SK-N-SH (cell line): ENCODE data around the gene SQOR.
A peak's percentile ranks its signal among the peaks of the same experiment; 100 is the strongest.

Experiments used
- CTCF ChIP-seq: fragments of 200-600 bp; sonication (generic); IDR thresholded peaks from 2 replicates; pipeline ENCODE4 v1.6.1; 2017; ENCODE audit warnings: antibody characterized with exemption, mild to moderate bottlenecking, moderate library complexity
- EP300 ChIP-seq, 2 experiments: IDR thresholded peaks; 2 replicates each; pipeline versions ENCODE4 v1.4.0 to v1.6.1; 2012; ENCODE audit warnings: borderline replicate concordance in 1 of 2, low read depth in 1 of 2, low read length in 1 of 2
- FOXM1 ChIP-seq: IDR thresholded peaks from 2 replicates; pipeline ENCODE4 v1.4.0; 2012; ENCODE audit warnings: low read depth, mild to moderate bottlenecking
- MAX ChIP-seq: IDR thresholded peaks from 2 replicates; pipeline ENCODE4 v1.4.0; 2012; ENCODE audit warnings: low read depth
- MEF2A ChIP-seq: IDR thresholded peaks from 2 replicates; pipeline ENCODE4 v1.4.0; 2012; ENCODE audit warnings: low read depth, borderline replicate concordance
- MXI1 ChIP-seq: IDR thresholded peaks from 2 replicates; pipeline ENCODE4 v1.6.1; 2012; ENCODE audit warnings: mild to moderate bottlenecking, low read depth, low read length, improper control_type of control experiment
- NRF1 ChIP-seq: IDR thresholded peaks from 2 replicates; pipeline ENCODE4 v1.6.1; 2012; ENCODE audit warnings: low read depth, mild to moderate bottlenecking, low read length
- POLR2AphosphoS5 ChIP-seq: IDR thresholded peaks from 2 replicates; pipeline ENCODE4 v1.6.1; 2012; ENCODE audit warnings: low read depth, low read length
- RAD21 ChIP-seq: IDR thresholded peaks from 2 replicates; pipeline ENCODE4 v1.6.1; 2012; ENCODE audit warnings: mild to moderate bottlenecking, low read length
- RCOR1 ChIP-seq: fragments of 150-350 bp; IDR thresholded peaks from 2 replicates; pipeline ENCODE4 v1.6.1; 2017; ENCODE audit warnings: antibody characterized with exemption, low read length
- USF1 ChIP-seq: IDR thresholded peaks from 2 replicates; pipeline ENCODE4 v1.4.0; 2012; ENCODE audit warnings: low read depth, borderline replicate concordance
- YY1 ChIP-seq: IDR thresholded peaks from 2 replicates; pipeline ENCODE4 v1.4.0; 2012; ENCODE audit warnings: low read depth, mild to moderate bottlenecking

GRCh38 chr15:45587095-45587862, 47.5 kb upstream of the SQOR start, which contains the start of gene BLOC1S6:
- TF ChIP-seq CTCF: no peak
- TF ChIP-seq FOXM1: no peak
- TF ChIP-seq YY1: peak; percentile 72; the same call in 1 of the 2 replicates
- no peak for TF ChIP-seq EP300 (IDR thresholded peaks at IDR 0.05; ENCODE audit: borderline replicate concordance in 1 of 2, low read depth in 1 of 2, low read length in 1 of 2)
- TF ChIP-seq NRF1: no peak
- no peak for TF ChIP-seq RAD21
- TF ChIP-seq RCOR1: peak; percentile 24; the same call in 1 of the 2 replicates
- TF ChIP-seq USF1: peak; percentile 67; the same call in 1 of the 2 replicates
- TF ChIP-seq MAX: peak; percentile 96
- peak; percentile 69; the same call in 1 of the 2 replicates for TF ChIP-seq MXI1
- no peak for TF ChIP-seq MEF2A
- TF ChIP-seq POLR2AphosphoS5: peak; percentile 86; the same call in 1 of the 2 replicates
